ENCODE measurements around the gene PICALM.

The PICALM gene

DNA sequence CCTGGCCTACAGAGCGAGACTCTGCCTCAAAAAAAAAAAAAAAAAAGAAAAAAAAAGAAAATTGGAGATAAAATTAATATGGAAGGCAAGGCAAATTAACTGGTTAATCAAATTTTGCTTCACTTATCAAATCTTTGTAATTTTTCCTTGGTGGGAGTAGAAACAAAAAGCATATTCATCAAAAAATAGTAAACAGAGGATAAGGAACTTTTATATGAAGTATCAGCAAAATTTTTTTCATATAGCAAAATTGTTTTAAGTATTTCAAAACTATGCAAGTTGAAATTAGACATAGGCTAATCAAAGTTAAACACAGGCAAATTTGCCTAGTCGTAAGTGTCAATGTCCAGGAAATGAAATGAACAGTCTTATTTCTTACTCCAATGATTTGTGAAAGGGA lies 33.0 kb downstream of the PICALM start:
- Histone ChIP-seq H3K27ac (ENCODE audit: insufficient read depth, low read length, poor library complexity, severe bottlenecking) (no peak overlapping the region), H3K36me3 (ENCODE audit: control insufficient read depth, insufficient read depth, low read length) (peaks cover 4% of the 10 kb centered on the region), H3K9me3 (ENCODE audit: control insufficient read depth, low read length) (no peaks in the 10 kb centered on the region), H3K4me3 (ENCODE audit: insufficient read depth, low read depth, low read length, poor library complexity, severe bottlenecking) (no peak overlapping the region), H3K4me1 (ENCODE audit: control insufficient read depth, insufficient read depth, low read length, poor library complexity, severe bottlenecking) (no peaks in the 10 kb centered on the region), H3K27me3 (replicated peaks; ENCODE audit: control insufficient read depth, insufficient read depth, low read length, poor library complexity, severe bottlenecking) (no peaks in the 10 kb centered on the region)
- DNase-seq: no peak

DNA sequence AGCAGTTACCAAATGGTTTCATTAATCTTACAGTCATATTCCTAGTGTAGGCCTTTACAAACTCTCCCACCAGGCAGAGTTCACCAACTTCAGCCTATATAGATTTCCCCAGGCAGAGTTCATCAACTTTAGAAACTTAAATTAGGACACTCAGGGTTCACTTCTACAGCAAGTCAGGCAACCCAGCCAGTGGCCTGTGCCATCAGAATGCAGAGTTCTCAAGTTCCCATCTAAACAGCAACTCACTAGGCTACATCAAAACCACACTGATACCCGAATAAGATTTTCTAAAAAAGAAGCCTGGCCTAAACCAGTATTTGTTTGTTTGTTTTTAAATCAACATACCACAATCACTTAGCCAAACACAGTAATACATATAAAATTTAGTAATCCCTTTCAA lies 33.7 kb downstream of the PICALM start:
- no peaks in the 10 kb centered on the region for H3K9me3 ChIP-seq (ENCODE audit: control insufficient read depth, low read length)
- no peak overlapping the region for H3K27ac ChIP-seq (ENCODE audit: insufficient read depth, low read length, poor library complexity, severe bottlenecking)
- H3K4me3 ChIP-seq (ENCODE audit: insufficient read depth, low read depth, low read length, poor library complexity, severe bottlenecking): no peak overlapping the region
- no peaks in the 10 kb centered on the region for H3K4me1 ChIP-seq (ENCODE audit: control insufficient read depth, insufficient read depth, low read length, poor library complexity, severe bottlenecking)
- DNase-seq: no peak
- no peaks in the 10 kb centered on the region for H3K27me3 ChIP-seq (replicated peaks; ENCODE audit: control insufficient read depth, insufficient read depth, low read length, poor library complexity, severe bottlenecking)
- H3K36me3 ChIP-seq (ENCODE audit: control insufficient read depth, insufficient read depth, low read length): peaks cover 6% of the 10 kb centered on the region

DNA sequence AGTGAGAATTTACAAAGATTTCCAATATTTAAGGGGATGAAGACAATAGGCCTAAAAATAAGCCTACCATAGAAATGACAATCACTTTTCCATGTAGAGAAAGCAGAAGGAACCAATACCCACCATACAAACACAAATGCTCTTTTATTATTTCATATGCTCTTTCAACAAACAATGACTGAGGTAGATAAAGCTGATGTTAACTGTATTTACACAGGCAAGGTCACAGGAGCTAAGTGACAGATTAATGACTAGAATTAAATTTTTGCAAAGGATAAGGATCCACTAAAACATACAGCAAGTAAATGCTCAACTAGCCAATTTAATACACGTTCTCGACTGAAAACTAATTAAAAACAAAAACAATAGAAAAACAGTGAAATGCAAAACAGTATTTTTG lies 34.2 kb downstream of the PICALM start:
- Histone ChIP-seq H3K27ac (ENCODE audit: insufficient read depth, low read length, poor library complexity, severe bottlenecking) (no peak overlapping the region), H3K27me3 (replicated peaks; ENCODE audit: control insufficient read depth, insufficient read depth, low read length, poor library complexity, severe bottlenecking) (no peaks in the 10 kb centered on the region), H3K9me3 (ENCODE audit: control insufficient read depth, low read length) (no peaks in the 10 kb centered on the region), H3K36me3 (ENCODE audit: control insufficient read depth, insufficient read depth, low read length) (peaks cover 6% of the 10 kb centered on the region), H3K4me1 (ENCODE audit: control insufficient read depth, insufficient read depth, low read length, poor library complexity, severe bottlenecking) (no peaks in the 10 kb centered on the region), H3K4me3 (ENCODE audit: insufficient read depth, low read depth, low read length, poor library complexity, severe bottlenecking) (no peak overlapping the region)
- no peak for DNase-seq

DNA sequence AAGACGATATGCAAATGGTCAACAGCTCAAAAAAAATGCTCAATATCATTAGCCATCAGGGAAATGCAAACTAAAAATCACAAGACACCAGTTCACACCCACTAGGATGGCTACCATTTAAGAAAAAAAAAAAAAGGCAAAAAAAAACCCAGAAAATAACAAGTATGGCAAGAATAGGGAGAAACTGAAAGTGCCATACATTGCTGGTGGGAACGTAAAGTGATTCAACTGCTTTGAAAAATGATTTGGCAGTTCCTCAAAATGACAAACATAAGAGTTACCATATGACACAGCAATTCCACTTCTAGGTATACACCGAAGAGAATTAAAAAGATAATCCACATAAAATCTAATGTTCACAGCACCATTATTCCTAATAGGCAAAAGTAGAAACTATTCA lies 47.5 kb downstream of the PICALM start:
- Histone ChIP-seq H3K36me3 (ENCODE audit: control insufficient read depth, insufficient read depth, low read length) (peaks cover 24% of the 10 kb centered on the region), H3K27ac (ENCODE audit: insufficient read depth, low read length, poor library complexity, severe bottlenecking) (no peak overlapping the region), H3K27me3 (replicated peaks; ENCODE audit: control insufficient read depth, insufficient read depth, low read length, poor library complexity, severe bottlenecking) (no peaks in the 10 kb centered on the region), H3K4me1 (ENCODE audit: control insufficient read depth, insufficient read depth, low read length, poor library complexity, severe bottlenecking) (no peaks in the 10 kb centered on the region), H3K4me3 (ENCODE audit: insufficient read depth, low read depth, low read length, poor library complexity, severe bottlenecking) (no peak overlapping the region), H3K9me3 (ENCODE audit: control insufficient read depth, low read length) (no peaks in the 10 kb centered on the region)
- no peak for DNase-seq

DNA sequence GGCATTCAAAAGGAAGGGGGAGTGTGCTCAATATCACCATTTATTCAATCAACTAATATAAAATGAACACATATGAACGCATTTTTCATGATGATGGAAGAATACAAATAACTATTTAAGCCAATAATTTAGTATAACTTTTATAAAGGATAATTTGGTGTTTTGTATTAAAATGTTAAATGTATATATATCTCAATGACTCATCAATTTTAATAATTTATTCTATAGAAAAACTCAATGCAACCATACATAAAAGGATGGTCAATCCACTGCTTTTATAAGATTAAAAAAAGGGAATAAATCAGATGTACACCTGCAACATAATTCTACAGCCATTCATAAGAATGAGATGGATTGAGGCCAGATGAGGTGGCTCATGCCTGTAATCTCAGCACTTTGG lies 50.6 kb downstream of the PICALM start:
- no peak overlapping the region for H3K27ac ChIP-seq (ENCODE audit: insufficient read depth, low read length, poor library complexity, severe bottlenecking)
- no peaks in the 10 kb centered on the region for H3K9me3 ChIP-seq (ENCODE audit: control insufficient read depth, low read length)
- H3K36me3 ChIP-seq (ENCODE audit: control insufficient read depth, insufficient read depth, low read length): peaks cover 23% of the 10 kb centered on the region
- H3K4me1 ChIP-seq (ENCODE audit: control insufficient read depth, insufficient read depth, low read length, poor library complexity, severe bottlenecking): no peaks in the 10 kb centered on the region
- DNase-seq: no peak
- no peaks in the 10 kb centered on the region for H3K27me3 ChIP-seq (replicated peaks; ENCODE audit: control insufficient read depth, insufficient read depth, low read length, poor library complexity, severe bottlenecking)
- H3K4me3 ChIP-seq (ENCODE audit: insufficient read depth, low read depth, low read length, poor library complexity, severe bottlenecking): no peak overlapping the region

DNA sequence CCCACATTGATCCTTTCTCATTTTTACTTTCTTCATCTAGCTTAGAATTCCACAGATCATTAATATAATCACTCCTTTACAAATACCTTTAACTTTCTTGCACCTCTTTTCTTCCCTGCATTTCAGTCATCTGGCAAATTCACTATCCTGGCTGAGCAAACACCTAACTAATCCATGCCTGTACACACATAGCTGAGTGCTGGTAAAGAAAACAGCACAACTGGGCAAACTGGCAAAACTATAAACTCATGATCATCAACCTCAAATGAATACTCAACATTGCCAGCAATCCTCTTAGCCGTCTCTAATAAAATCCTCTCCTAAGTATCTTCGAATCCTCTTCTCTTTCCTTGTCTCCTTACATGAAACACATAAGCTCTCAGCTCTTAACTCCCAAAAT lies 52.4 kb downstream of the PICALM start:
- Histone ChIP-seq H3K36me3 (ENCODE audit: control insufficient read depth, insufficient read depth, low read length) (peaks cover 33% of the 10 kb centered on the region), H3K27me3 (replicated peaks; ENCODE audit: control insufficient read depth, insufficient read depth, low read length, poor library complexity, severe bottlenecking) (no peaks in the 10 kb centered on the region), H3K4me3 (ENCODE audit: insufficient read depth, low read depth, low read length, poor library complexity, severe bottlenecking) (no peak overlapping the region), H3K9me3 (ENCODE audit: control insufficient read depth, low read length) (no peaks in the 10 kb centered on the region), H3K4me1 (ENCODE audit: control insufficient read depth, insufficient read depth, low read length, poor library complexity, severe bottlenecking) (no peaks in the 10 kb centered on the region), H3K27ac (ENCODE audit: insufficient read depth, low read length, poor library complexity, severe bottlenecking) (no peak overlapping the region)
- no peak for DNase-seq

DNA sequence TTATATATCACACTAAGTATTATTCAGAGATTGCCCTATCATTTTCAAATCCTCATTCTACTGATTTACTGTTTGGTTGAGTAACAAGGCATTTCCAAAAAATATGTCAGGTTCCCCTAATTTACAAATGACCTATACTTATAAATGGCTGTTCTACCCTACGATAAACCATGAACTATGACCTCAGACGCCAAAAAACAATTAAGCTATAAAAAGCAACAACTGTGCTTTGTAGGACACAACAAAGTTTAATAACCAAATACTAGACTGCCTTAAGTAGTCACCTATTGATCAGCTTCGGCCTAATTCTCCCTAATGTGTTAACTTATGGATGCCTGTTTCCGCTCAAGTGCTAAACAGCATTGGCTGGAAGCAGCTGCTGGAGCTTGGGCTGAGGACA lies 53.2 kb downstream of the PICALM start:
- Histone ChIP-seq H3K4me3 (ENCODE audit: insufficient read depth, low read depth, low read length, poor library complexity, severe bottlenecking) (no peak overlapping the region), H3K36me3 (ENCODE audit: control insufficient read depth, insufficient read depth, low read length) (peaks cover 35% of the 10 kb centered on the region), H3K27ac (ENCODE audit: insufficient read depth, low read length, poor library complexity, severe bottlenecking) (no peak overlapping the region), H3K27me3 (replicated peaks; ENCODE audit: control insufficient read depth, insufficient read depth, low read length, poor library complexity, severe bottlenecking) (no peaks in the 10 kb centered on the region), H3K9me3 (ENCODE audit: control insufficient read depth, low read length) (no peaks in the 10 kb centered on the region), H3K4me1 (ENCODE audit: control insufficient read depth, insufficient read depth, low read length, poor library complexity, severe bottlenecking) (no peaks in the 10 kb centered on the region)
- DNase-seq: no peak

DNA sequence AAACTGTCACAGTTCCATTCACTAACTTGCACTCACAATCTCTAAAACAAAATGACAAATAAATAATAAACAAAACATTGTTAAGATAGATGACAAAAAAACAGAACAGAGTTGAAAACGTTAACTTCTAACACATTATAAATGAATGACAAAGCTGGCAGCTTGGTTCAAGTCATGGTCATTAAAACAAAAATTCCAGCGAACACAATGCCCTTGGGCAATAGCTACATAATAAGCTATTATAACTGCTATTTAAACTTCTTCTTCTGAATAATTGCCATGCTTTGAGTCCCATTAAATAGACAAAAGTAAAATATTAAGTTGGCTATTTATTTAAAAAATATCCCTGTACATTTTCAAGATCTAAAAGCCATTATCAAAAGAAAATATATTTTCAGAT lies 54.7 kb downstream of the PICALM start:
- Histone ChIP-seq H3K36me3 (ENCODE audit: control insufficient read depth, insufficient read depth, low read length) (peaks cover 47% of the 10 kb centered on the region), H3K9me3 (ENCODE audit: control insufficient read depth, low read length) (no peaks in the 10 kb centered on the region), H3K4me3 (ENCODE audit: insufficient read depth, low read depth, low read length, poor library complexity, severe bottlenecking) (no peak overlapping the region), H3K4me1 (ENCODE audit: control insufficient read depth, insufficient read depth, low read length, poor library complexity, severe bottlenecking) (no peaks in the 10 kb centered on the region), H3K27ac (ENCODE audit: insufficient read depth, low read length, poor library complexity, severe bottlenecking) (no peak overlapping the region), H3K27me3 (replicated peaks; ENCODE audit: control insufficient read depth, insufficient read depth, low read length, poor library complexity, severe bottlenecking) (no peaks in the 10 kb centered on the region)
- DNase-seq: no peak

DNA sequence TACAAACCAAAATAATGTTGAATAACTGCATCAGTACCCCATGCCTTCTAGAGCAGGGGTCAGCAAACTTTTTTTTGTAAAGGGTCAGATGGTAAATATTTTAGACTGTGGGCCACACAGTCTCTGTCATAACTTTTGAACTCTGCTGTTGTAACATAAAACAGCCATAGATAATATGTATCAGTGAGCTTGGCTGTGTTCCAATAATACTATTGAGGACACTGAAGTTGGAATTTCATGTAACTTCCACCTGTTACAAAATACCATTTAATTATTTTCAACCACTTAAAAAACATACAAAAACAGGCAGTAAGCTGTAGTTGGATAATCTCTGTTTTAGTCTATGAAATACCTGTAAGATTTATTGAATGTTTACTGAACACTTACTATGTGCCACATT lies 55.2 kb downstream of the PICALM start:
- Histone ChIP-seq H3K9me3 (ENCODE audit: control insufficient read depth, low read length) (no peaks in the 10 kb centered on the region), H3K4me3 (ENCODE audit: insufficient read depth, low read depth, low read length, poor library complexity, severe bottlenecking) (no peak overlapping the region), H3K36me3 (ENCODE audit: control insufficient read depth, insufficient read depth, low read length) (peaks cover 52% of the 10 kb centered on the region), H3K27me3 (replicated peaks; ENCODE audit: control insufficient read depth, insufficient read depth, low read length, poor library complexity, severe bottlenecking) (no peaks in the 10 kb centered on the region), H3K27ac (ENCODE audit: insufficient read depth, low read length, poor library complexity, severe bottlenecking) (no peak overlapping the region), H3K4me1 (ENCODE audit: control insufficient read depth, insufficient read depth, low read length, poor library complexity, severe bottlenecking) (no peaks in the 10 kb centered on the region)
- DNase-seq: no peak

DNA sequence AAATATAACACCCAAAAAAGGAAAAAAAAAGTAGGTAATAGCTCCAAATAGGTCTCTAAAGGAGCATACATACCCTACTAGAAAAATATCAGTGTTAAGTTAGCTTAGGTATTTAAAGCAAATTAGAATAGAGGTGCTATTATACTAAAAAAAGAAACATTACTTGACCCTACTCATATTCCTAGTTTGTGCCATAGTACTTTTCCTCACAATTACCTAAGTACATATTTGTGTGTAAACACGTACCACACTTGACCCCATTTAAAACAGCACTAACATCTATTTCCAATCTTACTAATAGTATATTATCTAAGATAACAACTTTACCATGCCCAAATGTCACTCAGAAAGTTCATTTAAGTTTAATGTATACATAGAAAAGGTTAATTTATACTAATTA lies 57.7 kb downstream of the PICALM start:
- no peak for DNase-seq
- no peaks in the 10 kb centered on the region for H3K9me3 ChIP-seq (ENCODE audit: control insufficient read depth, low read length)
- no peak overlapping the region for H3K27ac ChIP-seq (ENCODE audit: insufficient read depth, low read length, poor library complexity, severe bottlenecking)
- no peaks in the 10 kb centered on the region for H3K4me1 ChIP-seq (ENCODE audit: control insufficient read depth, insufficient read depth, low read length, poor library complexity, severe bottlenecking)
- H3K36me3 ChIP-seq (ENCODE audit: control insufficient read depth, insufficient read depth, low read length): peaks cover 66% of the 10 kb centered on the region
- no peak overlapping the region for H3K4me3 ChIP-seq (ENCODE audit: insufficient read depth, low read depth, low read length, poor library complexity, severe bottlenecking)
- no peaks in the 10 kb centered on the region for H3K27me3 ChIP-seq (replicated peaks; ENCODE audit: control insufficient read depth, insufficient read depth, low read length, poor library complexity, severe bottlenecking)

DNA sequence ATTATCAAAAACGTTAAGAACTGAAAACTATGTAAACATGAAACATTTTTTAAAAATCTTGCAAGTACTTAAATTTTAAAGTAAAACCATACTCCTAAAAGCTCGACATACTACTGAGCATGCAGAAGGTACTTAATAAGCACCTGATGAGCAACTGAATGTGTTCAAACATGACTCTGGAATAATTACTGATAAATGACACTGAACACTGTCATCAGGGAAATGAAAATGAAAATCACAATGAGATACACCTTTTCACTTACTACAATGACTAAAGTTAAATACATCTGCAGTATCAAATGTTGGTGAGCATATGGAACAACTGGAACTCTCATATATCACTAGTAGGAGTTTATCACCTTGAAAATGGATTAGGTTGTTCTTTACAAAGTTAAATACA lies 65.2 kb downstream of the PICALM start:
- DNase-seq: no peak

More for the DNA sequence above, 65.2 kb downstream of the PICALM start:
- peaks cover 72% of the 10 kb centered on the region for H3K36me3 ChIP-seq (ENCODE audit: control insufficient read depth, insufficient read depth, low read length)
- H3K4me3 ChIP-seq (ENCODE audit: insufficient read depth, low read depth, low read length, poor library complexity, severe bottlenecking): no peak overlapping the region
- no peaks in the 10 kb centered on the region for H3K4me1 ChIP-seq (ENCODE audit: control insufficient read depth, insufficient read depth, low read length, poor library complexity, severe bottlenecking)
- H3K27me3 ChIP-seq (replicated peaks; ENCODE audit: control insufficient read depth, insufficient read depth, low read length, poor library complexity, severe bottlenecking): no peaks in the 10 kb centered on the region
- H3K27ac ChIP-seq (ENCODE audit: insufficient read depth, low read length, poor library complexity, severe bottlenecking): no peak overlapping the region
- no peaks in the 10 kb centered on the region for H3K9me3 ChIP-seq (ENCODE audit: control insufficient read depth, low read length)
